Thyroid gland (tissue), 4 donors: ENCODE results near the gene GRIA1.

Experiments
- POLR2A ChIP-seq, 2 donors: fragments of 450-650 bp; IDR thresholded peaks; one replicate each; pipeline ENCODE4 v1.6.1; 2017; ENCODE audit warnings: antibody characterized with exemption in 2 of 2, mild to moderate bottlenecking in 2 of 2, moderate library complexity in 1 of 2
- TF ChIP-seq, protein P1 (sequence below), 6 experiments: fragments of 200-600 bp in 3 of 6; fragments of 450-650 bp in 3 of 6; sonication (generic) in 3 of 6; IDR thresholded peaks; one replicate each; pipeline ENCODE4 v1.5.1; 2016 to 2019; ENCODE audit warnings: antibody characterized with exemption in 6 of 6, mild to moderate bottlenecking in 2 of 6, inconsistent platforms in 1 of 6, moderate library complexity in 1 of 6

DNA sequence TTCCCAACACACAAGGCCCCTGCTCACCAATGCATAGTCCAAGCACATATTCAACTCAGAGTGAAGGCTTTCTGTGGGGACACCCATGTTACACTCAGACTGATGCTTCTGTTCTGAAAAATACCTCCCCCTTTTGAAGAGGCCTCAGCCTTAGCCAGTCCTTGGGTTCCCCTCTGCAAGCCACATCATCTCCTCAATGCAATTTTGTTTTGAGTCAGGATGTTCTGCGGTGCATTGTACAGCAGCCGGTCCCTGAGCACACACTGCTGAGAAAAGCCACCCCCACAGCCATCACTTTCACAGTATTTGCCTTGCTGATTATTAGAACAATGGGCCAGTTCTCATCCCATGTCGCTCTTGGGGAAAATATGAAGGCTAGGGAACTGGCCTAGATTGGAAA is 307.0 kb downstream of the GRIA1 start:
- TF ChIP-seq, protein P1, sequence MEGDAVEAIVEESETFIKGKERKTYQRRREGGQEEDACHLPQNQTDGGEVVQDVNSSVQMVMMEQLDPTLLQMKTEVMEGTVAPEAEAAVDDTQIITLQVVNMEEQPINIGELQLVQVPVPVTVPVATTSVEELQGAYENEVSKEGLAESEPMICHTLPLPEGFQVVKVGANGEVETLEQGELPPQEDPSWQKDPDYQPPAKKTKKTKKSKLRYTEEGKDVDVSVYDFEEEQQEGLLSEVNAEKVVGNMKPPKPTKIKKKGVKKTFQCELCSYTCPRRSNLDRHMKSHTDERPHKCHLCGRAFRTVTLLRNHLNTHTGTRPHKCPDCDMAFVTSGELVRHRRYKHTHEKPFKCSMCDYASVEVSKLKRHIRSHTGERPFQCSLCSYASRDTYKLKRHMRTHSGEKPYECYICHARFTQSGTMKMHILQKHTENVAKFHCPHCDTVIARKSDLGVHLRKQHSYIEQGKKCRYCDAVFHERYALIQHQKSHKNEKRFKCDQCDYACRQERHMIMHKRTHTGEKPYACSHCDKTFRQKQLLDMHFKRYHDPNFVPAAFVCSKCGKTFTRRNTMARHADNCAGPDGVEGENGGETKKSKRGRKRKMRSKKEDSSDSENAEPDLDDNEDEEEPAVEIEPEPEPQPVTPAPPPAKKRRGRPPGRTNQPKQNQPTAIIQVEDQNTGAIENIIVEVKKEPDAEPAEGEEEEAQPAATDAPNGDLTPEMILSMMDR (IDR thresholded peaks at IDR 0.05) = no peak
- no peak for TF ChIP-seq POLR2A (IDR thresholded peaks at IDR 0.05)
